Osteoblast (primary cell): ENCODE measurements around the gene ZSCAN20. TPM values are rescaled to one million over a fixed set of nuclear protein-coding genes. Genes with fewer than 3 reads are reported as not detected.

ENCODE experiments used
- DNase-seq: peaks from one replicate; pipeline ENCODE4 v3.0.0; 2011; ENCODE audit warnings: low spot score, mixed read lengths; ENCODE audit not compliant: insufficient read length; ENCODE audit errors: missing footprints
- H2AFZ ChIP-seq: 2 replicates; pipeline ENCODE4 v1.6.0; 2011; ENCODE audit warnings: mild to moderate bottlenecking, low read length
- H3K27ac ChIP-seq: 2 replicates; pipeline ENCODE4 v1.5.1; 2011; ENCODE audit warnings: mild to moderate bottlenecking, low read depth, low read length, moderate library complexity
- H3K27me3 ChIP-seq: 2 replicates; pipeline ENCODE4 v1.6.0; 2012; ENCODE audit warnings: mild to moderate bottlenecking, control low read depth, inconsistent platforms, low read length, moderate library complexity; ENCODE audit not compliant: insufficient read depth
- H3K36me3 ChIP-seq: 2 replicates; pipeline ENCODE4 v1.5.1; 2011; ENCODE audit warnings: mild to moderate bottlenecking, low read length, control low read depth, moderate library complexity; ENCODE audit not compliant: insufficient read depth
- H3K4me1 ChIP-seq: 2 replicates; pipeline ENCODE4 v1.5.1; 2011; ENCODE audit warnings: mild to moderate bottlenecking, low read length, control low read depth, moderate library complexity; ENCODE audit not compliant: insufficient read depth
- H3K4me2 ChIP-seq: 2 replicates; pipeline ENCODE4 v1.6.0; 2011; ENCODE audit warnings: mild to moderate bottlenecking, low read length; ENCODE audit not compliant: insufficient read depth
- H3K4me3 ChIP-seq: fragments of 200-600 bp; sonication (generic); 3 replicates; pipeline ENCODE4 v1.5.1; 2012; ENCODE audit warnings: mild to moderate bottlenecking, low read length, inconsistent platforms; ENCODE audit not compliant: insufficient read depth
- H3K79me2 ChIP-seq: 2 replicates; pipeline ENCODE4 v1.6.0; 2012; ENCODE audit warnings: mild to moderate bottlenecking, low read length, control low read depth, inconsistent platforms; ENCODE audit not compliant: insufficient read depth
- H3K9me3 ChIP-seq: 2 replicates; pipeline ENCODE4 v1.5.1; 2011; ENCODE audit warnings: low read depth, low read length, control low read depth
- H4K20me1 ChIP-seq: 2 replicates; pipeline ENCODE4 v1.6.0; 2012; ENCODE audit warnings: mild to moderate bottlenecking, low read length, control low read depth; ENCODE audit not compliant: insufficient read depth
- CTCF ChIP-seq: IDR thresholded peaks from 2 replicates; pipeline ENCODE4 v1.5.1; 2011; ENCODE audit warnings: mild to moderate bottlenecking, low read depth, low read length, moderate library complexity; ENCODE audit errors: extremely low read depth
- total RNA-seq: library from RNA; depleted of rRNA; stranded (reverse); fragments of >200 nt; gene quantifications from 2 replicates; pipeline ENCODE4 v1.2.3, GENCODE V29; 2012

ZSCAN20 gene
- total RNA-seq, 1 donor: 9.8 TPM

DNA sequence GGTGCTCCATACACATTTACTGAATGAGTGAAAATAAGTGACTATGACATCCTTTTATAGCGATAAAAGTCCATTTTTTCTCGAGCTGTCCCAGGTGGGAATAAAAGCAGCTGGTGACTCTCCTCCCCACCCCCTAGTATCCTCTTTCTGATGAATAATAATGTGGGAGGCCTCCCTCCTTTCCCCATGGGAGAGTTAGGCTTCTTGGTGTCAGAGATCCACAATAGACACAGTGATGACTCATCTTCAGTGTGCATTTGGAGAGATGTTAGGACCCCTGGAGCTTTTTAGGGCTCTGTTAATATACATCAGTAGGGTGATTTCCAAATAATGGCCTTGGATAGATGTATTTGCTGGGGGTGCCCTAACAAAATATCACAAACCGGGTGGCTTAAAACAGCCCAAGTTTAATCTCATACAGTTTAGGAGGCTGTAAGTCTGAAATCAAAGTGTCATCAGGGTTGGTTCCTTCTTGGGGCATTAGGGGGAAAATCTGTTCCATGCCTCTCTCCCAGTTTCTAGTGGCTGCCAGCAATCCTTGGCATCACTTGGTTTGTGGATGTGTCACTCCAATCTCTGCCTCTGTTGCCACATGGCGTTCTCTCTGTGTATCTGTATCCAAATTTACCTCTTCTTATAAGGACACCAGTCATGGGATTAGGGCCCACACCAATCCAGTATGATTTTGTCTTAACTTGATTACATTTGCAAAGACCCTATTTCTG, 37.2 kb upstream of the ZSCAN20 start:
- H3K36me3 ChIP-seq: no peaks in the 10 kb centered on the region
- H3K9me3 ChIP-seq: no peaks in the 10 kb centered on the region
- H3K4me2 ChIP-seq: peak overlapping the region; percentile 16
- peak; percentile 89 for DNase-seq
- no peaks in the 10 kb centered on the region for H4K20me1 ChIP-seq
- no peak overlapping the region for H3K4me3 ChIP-seq
- H2AFZ ChIP-seq: no peak overlapping the region
- peaks cover 40% of the 10 kb centered on the region for H3K4me1 ChIP-seq
- peak overlapping the region; percentile 67 for H3K27ac ChIP-seq
- TF ChIP-seq CTCF: no peak
- no peaks in the 10 kb centered on the region for H3K27me3 ChIP-seq
- peaks cover 3% of the 10 kb centered on the region for H3K79me2 ChIP-seq

GRCh38 chr1:33436557-33437285, 35.7 kb upstream of the ZSCAN20 start:
- peaks cover 35% of the 10 kb centered on the region for H3K4me1 ChIP-seq
- H3K79me2 ChIP-seq: no peaks in the 10 kb centered on the region
- H3K27me3 ChIP-seq: no peaks in the 10 kb centered on the region
- no peak for DNase-seq
- no peaks in the 10 kb centered on the region for H3K9me3 ChIP-seq
- H3K27ac ChIP-seq: no peak overlapping the region
- no peak overlapping the region for H2AFZ ChIP-seq
- no peaks in the 10 kb centered on the region for H4K20me1 ChIP-seq
- no peak for TF ChIP-seq CTCF
- no peak overlapping the region for H3K4me3 ChIP-seq
- H3K36me3 ChIP-seq: no peaks in the 10 kb centered on the region
- no peak overlapping the region for H3K4me2 ChIP-seq

- DNase-seq: no peak
Observed at GRCh38 chr1:33438364-33439160, 33.9 kb upstream of the ZSCAN20 start.

More at GRCh38 chr1:33438364-33439160, 33.9 kb upstream of the ZSCAN20 start:
- no peak overlapping the region for H3K4me2 ChIP-seq
- no peaks in the 10 kb centered on the region for H3K79me2 ChIP-seq
- no peaks in the 10 kb centered on the region for H3K27me3 ChIP-seq
- H3K27ac ChIP-seq: no peak overlapping the region
- H3K4me3 ChIP-seq: no peak overlapping the region
- no peaks in the 10 kb centered on the region for H4K20me1 ChIP-seq
- peaks cover 41% of the 10 kb centered on the region for H3K4me1 ChIP-seq
- TF ChIP-seq CTCF: no peak
- no peaks in the 10 kb centered on the region for H3K36me3 ChIP-seq
- no peak overlapping the region for H2AFZ ChIP-seq
- no peaks in the 10 kb centered on the region for H3K9me3 ChIP-seq
